ENCODE measurements around the gene DDB1. TPM values are rescaled to one million over a fixed set of nuclear protein-coding genes. Genes with fewer than 3 reads are reported as not detected.
A peak's percentile ranks its signal among the peaks of the same experiment; 100 is the strongest.
"Not testable (repeated sequence)": the region's sequence is repeated elsewhere in the genome, so short reads cannot be mapped to it uniquely, and the experiment has no call there.

DDB1 gene
- total RNA-seq, 8 experiments from 2014 or later: 144 to 240 (median 190) TPM

- Histone ChIP-seq H3K4me1 (replicated peaks in 1 of 2) (no peaks in the 10 kb centered on the region), H3K4me3 (no peak overlapping the region), H3K27ac (no peak overlapping the region)
- 80 to 100% (median 93%) methylated on average over 1 to 11 of the region's 14 CpGs; no CpG with 5 or more reads in 4 of the 10 experiments for WGBS, 10 experiments
- in situ Hi-C loops (cut with MboI; ENCODE audit: low pct_unique_long_range_greater_than_20kb in 2 of 9, low sequenced_read_pairs in 9 of 9, unreplicated experiment in 9 of 9): no loop called here
- ATAC-seq (replicated peaks in 6 of 8): no peak
Measured at GRCh38 chr11:61265357-61265756, 67.5 kb downstream of the DDB1 start.

GRCh38 chr11:61264795-61265194 is 68.1 kb downstream of the DDB1 start:
- Histone ChIP-seq H3K4me1 (replicated peaks in 1 of 2) (no peaks in the 10 kb centered on the region), H3K27ac (no peak overlapping the region), H3K4me3 (no peak overlapping the region)
- ATAC-seq (replicated peaks in 6 of 8): no peak
- in situ Hi-C loops (cut with MboI; ENCODE audit: low pct_unique_long_range_greater_than_20kb in 2 of 9, low sequenced_read_pairs in 9 of 9, unreplicated experiment in 9 of 9): no loop called here
- WGBS, 10 experiments: 96 to 100% (median 100%) methylated on average over 1 to 3 of the region's 14 CpGs; no CpG with 5 or more reads in 7 of the 10 experiments

DNA sequence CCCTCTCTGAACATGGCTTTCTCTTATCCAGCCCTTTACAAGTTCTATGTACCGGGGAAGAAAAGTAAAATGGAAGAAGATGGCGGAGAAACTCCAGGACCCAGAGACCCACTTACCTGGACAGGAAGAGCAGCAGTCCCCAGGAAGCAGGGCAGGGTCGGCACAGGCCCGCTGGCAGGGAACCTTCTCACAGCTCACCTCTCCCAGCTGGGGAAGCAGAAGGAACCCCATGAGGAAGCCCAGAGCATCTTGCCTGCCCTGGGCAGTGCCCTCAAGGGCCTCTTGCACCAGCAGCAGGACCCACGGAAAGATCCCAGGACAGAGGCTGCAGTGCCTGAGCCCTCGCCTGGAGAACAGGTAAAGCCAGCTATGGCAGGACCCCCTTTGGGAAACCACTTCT is 68.5 kb downstream of the DDB1 start:
- in situ Hi-C loops (cut with MboI; ENCODE audit: low pct_unique_long_range_greater_than_20kb in 2 of 9, low sequenced_read_pairs in 9 of 9, unreplicated experiment in 9 of 9): no loop called here
- ATAC-seq (replicated peaks in 6 of 8): no peak
- H3K4me1 ChIP-seq (replicated peaks in 1 of 2): no peaks in the 10 kb centered on the region
- H3K4me3 ChIP-seq: no peak overlapping the region
- H3K27ac ChIP-seq: no peak overlapping the region
- WGBS, 10 experiments: 57 to 100% (median 92%) methylated on average over 1 to 5 of the region's 6 CpGs; no CpG with 5 or more reads in 2 of the 10 experiments

DNA sequence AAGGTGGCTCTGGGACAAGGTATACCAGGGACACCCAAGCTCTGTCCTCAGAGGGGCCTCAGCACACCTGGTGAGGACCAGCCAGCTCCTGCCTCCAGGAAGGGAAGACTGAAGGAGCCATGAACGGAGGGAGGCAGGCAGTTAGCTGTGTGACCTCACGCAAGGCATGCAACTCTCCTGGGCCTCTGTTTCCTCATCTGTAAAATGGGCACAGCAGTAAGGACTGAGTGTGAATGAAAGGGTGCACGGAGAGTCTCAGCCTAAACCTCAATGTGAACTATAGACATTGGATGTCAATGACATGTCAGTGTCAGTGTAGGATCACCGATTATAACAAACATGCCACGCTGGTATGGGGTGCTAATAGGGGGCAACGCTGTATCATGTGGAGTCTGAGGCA is 73.5 kb downstream of the DDB1 start:
- 17 to 100% (median 88%) methylated on average over 1 to 5 of the region's 6 CpGs; no CpG with 5 or more reads in 2 of the 10 experiments for WGBS, 10 experiments
- no peak for ATAC-seq (replicated peaks in 6 of 8)
- H3K27ac ChIP-seq: no peak overlapping the region
- no peak overlapping the region for H3K4me3 ChIP-seq
- in situ Hi-C loops (cut with MboI; ENCODE audit: low pct_unique_long_range_greater_than_20kb in 2 of 9, low sequenced_read_pairs in 9 of 9, unreplicated experiment in 9 of 9): no loop called here
- no peaks in the 10 kb centered on the region for H3K4me1 ChIP-seq (replicated peaks in 1 of 2)

DNA sequence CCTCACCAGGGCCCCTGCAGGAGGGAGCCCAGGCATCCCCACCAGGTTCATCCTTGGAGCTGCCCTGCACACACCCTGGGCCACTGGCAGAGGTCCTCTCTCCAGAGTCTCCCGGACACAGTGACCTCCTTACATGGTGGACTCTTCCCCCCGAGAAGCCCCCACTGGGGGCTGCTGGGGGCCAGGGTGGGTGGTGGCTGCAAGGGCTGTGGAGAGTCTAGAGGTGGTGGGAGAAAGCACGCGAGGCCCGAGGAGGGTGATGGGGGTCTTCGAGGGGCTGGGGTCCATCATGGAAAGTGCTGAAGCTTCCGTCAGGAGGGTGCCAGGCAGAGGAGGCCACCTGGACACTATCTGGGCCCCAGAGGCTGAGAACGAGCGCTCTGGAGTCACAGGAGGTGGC is 74.4 kb downstream of the DDB1 start:
- Histone ChIP-seq H3K4me3 (no peak overlapping the region), H3K4me1 (replicated peaks in 1 of 2) (no peaks in the 10 kb centered on the region), H3K27ac (no peak overlapping the region)
- WGBS, 10 experiments: 80% methylated on average over 4 of the region's 9 CpGs; no CpG with 5 or more reads in 9 of the 10 experiments
- ATAC-seq (replicated peaks in 6 of 8): no peak
- in situ Hi-C loops (cut with MboI; ENCODE audit: low pct_unique_long_range_greater_than_20kb in 2 of 9, low sequenced_read_pairs in 9 of 9, unreplicated experiment in 9 of 9): no loop called here

- H3K27ac ChIP-seq: no peak overlapping the region
- in situ Hi-C loops (cut with MboI; ENCODE audit: low pct_unique_long_range_greater_than_20kb in 2 of 9, low sequenced_read_pairs in 9 of 9, unreplicated experiment in 9 of 9): no loop called here
- no peak for ATAC-seq (replicated peaks in 6 of 8)
Measured at GRCh38 chr11:61256710-61257482, 76.0 kb downstream of the DDB1 start.

DNA sequence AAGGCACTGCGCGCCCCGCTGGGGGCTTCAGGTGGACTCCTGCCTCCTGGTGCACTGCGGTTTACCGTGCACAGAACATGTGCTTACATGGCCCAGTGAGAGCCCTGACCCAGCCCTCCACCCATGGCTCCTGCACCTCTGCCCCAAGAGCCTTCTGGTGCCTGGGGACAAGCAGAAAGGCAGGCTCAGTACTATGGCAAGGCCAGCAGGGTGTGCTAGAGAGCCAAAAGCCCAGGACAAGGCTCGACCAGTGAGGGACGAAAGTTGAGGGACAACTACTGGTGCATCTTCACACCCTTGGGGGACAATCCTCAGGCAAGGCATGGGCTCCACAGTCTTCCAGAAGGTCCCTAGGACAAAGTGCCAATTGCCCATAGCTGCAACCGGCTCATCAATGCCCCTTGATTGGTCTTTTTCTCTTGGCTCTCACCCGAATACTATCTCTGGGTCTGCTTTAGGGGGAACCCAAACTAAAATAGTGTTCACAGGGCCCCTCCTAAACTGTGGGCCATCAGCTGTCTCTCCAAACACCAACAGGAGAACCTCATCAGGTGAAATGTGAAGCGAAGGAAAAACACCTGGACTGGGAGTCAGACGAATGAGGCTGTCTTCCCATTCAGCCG is 78.4 kb downstream of the DDB1 start:
- ATAC-seq (replicated peaks in 6 of 8): peak in 6 of 8 experiments; percentile 24 to 97 (median 73)
- WGBS, 10 experiments: 25 to 100% (median 56%) methylated on average over 1 to 4 of the region's 12 CpGs; no CpG with 5 or more reads in 2 of the 10 experiments
- H3K4me1 ChIP-seq (replicated peaks in 1 of 2): no peaks in the 10 kb centered on the region
- in situ Hi-C loops (cut with MboI; ENCODE audit: low pct_unique_long_range_greater_than_20kb in 2 of 9, low sequenced_read_pairs in 9 of 9, unreplicated experiment in 9 of 9): no loop called here
- no peak overlapping the region for H3K27ac ChIP-seq
- no peak overlapping the region for H3K4me3 ChIP-seq

More at GRCh38 chr11:61256710-61257482, 76.0 kb downstream of the DDB1 start:
- Histone ChIP-seq H3K4me3 (no peak overlapping the region), H3K4me1 (replicated peaks in 1 of 2) (no peaks in the 10 kb centered on the region)
- 60 to 100% (median 91%) methylated on average over 1 to 9 of the region's 18 CpGs; no CpG with 5 or more reads in 2 of the 10 experiments for WGBS, 10 experiments

DNA sequence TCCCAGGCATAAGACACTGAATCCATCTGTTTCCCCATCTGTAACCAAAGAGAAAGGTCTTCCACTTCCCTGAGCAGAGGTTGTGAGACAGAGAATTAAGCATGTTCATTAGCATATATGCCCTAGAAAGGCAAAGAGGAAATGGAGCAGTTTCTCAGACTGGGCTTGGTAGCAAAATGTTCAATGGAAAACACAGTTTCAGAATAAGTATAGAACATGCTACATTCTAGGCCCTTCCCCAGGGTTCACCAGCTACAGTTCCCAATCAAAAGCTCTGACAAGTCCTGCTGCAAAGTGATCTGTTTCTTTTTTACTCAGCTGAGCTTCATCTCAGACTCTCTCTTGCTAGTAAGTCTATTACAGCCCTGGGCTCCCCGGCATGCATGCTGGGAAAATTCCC is 80.6 kb downstream of the DDB1 start:
- peak in 3 of 8 experiments; percentile 22 to 55 (median 52) for ATAC-seq (replicated peaks in 6 of 8)
- H3K4me3 ChIP-seq; in situ Hi-C loops (cut with MboI; ENCODE audit: low pct_unique_long_range_greater_than_20kb in 2 of 9, low sequenced_read_pairs in 9 of 9, unreplicated experiment in 9 of 9); H3K27ac ChIP-seq; H3K4me1 ChIP-seq (replicated peaks in 1 of 2): not testable (repeated sequence)
- no CpG with 5 or more reads among the region's 1 CpG for WGBS, 10 experiments

DNA sequence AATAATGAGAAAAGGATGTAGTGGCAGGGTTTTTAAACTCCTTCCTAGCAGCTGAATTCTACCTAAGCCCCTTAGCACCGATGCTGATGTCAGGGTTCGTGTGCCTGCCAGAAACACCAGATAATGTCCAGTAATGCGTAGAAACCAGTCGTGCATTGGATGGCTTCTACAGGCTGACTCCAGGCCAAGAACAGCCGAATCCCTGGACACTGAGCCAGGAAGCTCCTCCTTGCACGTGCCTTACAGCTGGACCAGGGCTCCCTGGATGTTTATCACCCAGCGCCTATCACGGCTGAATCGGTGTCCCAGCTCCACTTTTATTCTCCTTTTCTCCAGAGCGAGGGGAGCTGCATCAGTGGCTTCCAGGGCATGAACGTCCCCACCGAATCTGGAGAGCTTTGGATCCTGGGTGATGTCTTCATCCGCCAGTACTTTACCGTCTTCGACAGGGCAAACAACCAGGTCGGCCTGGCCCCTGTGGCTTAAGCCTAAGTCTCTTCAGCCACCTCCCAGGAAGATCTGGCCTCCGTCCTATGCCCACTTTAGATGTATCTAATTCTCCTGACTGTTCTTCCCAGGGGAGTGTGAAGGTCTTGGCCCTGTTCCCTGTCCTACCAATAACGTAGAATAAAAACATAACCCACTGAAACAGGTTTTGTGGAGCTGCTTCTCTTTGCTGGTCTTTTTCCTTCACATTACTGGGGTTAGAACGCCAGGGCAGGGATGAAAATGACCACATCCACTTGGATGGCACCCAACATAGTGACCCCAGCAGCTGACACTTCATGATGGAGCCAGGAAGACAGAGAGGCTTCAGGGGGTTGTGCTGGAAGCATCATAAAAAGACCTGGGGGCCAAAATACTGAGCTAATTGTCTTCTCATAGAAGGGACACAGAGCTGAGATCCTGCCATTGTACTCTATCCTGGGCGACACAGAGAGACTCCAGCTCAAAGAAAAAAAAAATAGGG is 81.8 kb downstream of the DDB1 start:
- H3K27ac ChIP-seq; H3K4me3 ChIP-seq; H3K4me1 ChIP-seq (replicated peaks in 1 of 2); in situ Hi-C loops (cut with MboI; ENCODE audit: low pct_unique_long_range_greater_than_20kb in 2 of 9, low sequenced_read_pairs in 9 of 9, unreplicated experiment in 9 of 9); ATAC-seq (replicated peaks in 6 of 8): not testable (repeated sequence)
- 59 to 97% (median 78%) methylated on average over 2 to 8 of the region's 20 CpGs; no CpG with 5 or more reads in 6 of the 10 experiments for WGBS, 10 experiments

Other genes with a start within 250 kb of the DDB1 start
- gene CD5, start 230.6 kb downstream of the DDB1 start, total RNA-seq: 1 to 10 TPM in 1 of 8 experiments, under 1 TPM in 6, not detected in 1; 0.05 to 1.1 (median 0.13) TPM
- 10 to 100 TPM in 5 of 8 experiments, 1 to 10 TPM in 3; 6.8 to 13.9 (median 11.0) TPM for gene VPS37C, start 171.7 kb downstream of the DDB1 start, total RNA-seq
- 1 to 10 TPM in 4 of 8 experiments, under 1 TPM in 2, not detected in 2; 0.49 to 4.5 (median 1.4) TPM for gene PGA3, start 129.6 kb downstream of the DDB1 start, total RNA-seq
- gene PGA4, start 110.8 kb downstream of the DDB1 start, total RNA-seq: 1 to 10 TPM in 1 of 8 experiments, under 1 TPM in 6, not detected in 1; 0.11 to 1.5 (median 0.35) TPM
- gene PGA5, start 91.9 kb downstream of the DDB1 start, total RNA-seq: 1 to 10 TPM in 1 of 8 experiments, under 1 TPM in 3, not detected in 4; 0.22 to 1.1 (median 0.93) TPM
- gene VWCE, start 37.8 kb downstream of the DDB1 start, total RNA-seq: 1 to 10 TPM; 2.1 to 7.2 (median 3.6) TPM
- gene TKFC, start 123 bp upstream of the DDB1 start, total RNA-seq: 10 to 100 TPM; 11.1 to 84.6 (median 20.1) TPM
- 10 to 100 TPM in 6 of 8 experiments, 1 to 10 TPM in 2; 8.0 to 56.3 (median 16.8) TPM for gene CYB561A3, start 28.8 kb upstream of the DDB1 start, total RNA-seq
- 10 to 100 TPM; 22.6 to 61.6 (median 39.0) TPM for gene TMEM138, start 29.3 kb upstream of the DDB1 start, total RNA-seq
- 10 to 100 TPM in 4 of 8 experiments, 1 to 10 TPM in 4; 5.8 to 17.5 (median 9.7) TPM for gene TMEM216, start 59.5 kb upstream of the DDB1 start, total RNA-seq
- gene CPSF7, start 96.9 kb upstream of the DDB1 start, total RNA-seq: 10 to 100 TPM; 22.9 to 88.3 (median 49.2) TPM
- gene SDHAF2, start 97.0 kb upstream of the DDB1 start, total RNA-seq: 10 to 100 TPM; 34.3 to 53.9 (median 47.2) TPM
- 10 to 100 TPM in 1 of 8 experiments, 1 to 10 TPM in 4, under 1 TPM in 2, not detected in 1; 0.10 to 10.4 (median 3.4) TPM for gene LRRC10B, start 175.6 kb upstream of the DDB1 start, total RNA-seq
- 10 to 100 TPM in 4 of 8 experiments, 1 to 10 TPM in 2, under 1 TPM in 2; 0.27 to 13.6 (median 9.7) TPM for gene SYT7, start 248.0 kb upstream of the DDB1 start, total RNA-seq

Data from motor neuron (in vitro differentiated cells).